ENCODE measurements around the gene SPEM3. TPM values are rescaled to one million over a fixed set of nuclear protein-coding genes. Genes with fewer than 3 reads are reported as not detected.

Gene SPEM3
- total and polyA plus RNA-seq, 10 of the 15 experiments (the other 5 are each of a cell fraction or from before 2014, with no cell fraction given): not detected

DNA sequence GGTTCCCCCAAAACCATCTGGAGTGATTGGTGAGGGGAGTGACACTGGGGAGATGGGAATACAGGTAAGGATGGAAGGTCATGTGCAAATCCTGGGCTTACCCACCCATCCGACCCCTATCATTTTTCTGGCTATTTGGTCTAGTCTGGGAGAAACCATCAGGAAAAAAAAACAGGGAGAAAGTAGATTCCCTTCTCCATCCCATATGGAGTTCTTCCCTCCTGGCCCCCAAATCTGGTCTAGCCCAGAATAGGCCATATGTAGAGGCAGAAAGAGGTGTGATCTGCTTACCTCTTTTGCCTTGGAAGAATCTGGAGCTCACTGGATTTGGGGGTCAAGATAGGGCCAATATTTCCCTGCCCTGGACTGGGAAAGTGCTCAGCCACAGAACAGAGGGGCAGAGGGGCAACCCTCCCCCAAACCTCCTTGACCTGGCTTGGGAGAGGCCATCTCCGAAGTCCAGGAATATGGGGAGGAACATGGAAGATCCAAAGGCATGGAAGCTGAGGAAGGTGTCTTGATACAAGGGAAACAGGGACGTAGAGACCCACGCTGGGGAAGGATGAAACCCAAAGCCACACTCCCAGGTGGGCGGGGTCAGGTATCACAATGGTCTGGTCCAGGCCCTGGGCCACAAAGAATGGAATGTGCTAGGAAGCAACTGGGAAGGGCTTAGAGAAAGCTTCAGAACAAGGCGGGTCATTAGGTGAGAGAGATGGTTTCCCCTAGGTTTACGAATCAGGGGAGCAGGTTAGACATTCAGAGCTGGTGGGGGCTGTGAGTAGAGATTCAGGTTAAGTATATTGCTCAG is 32.4 kb downstream of the SPEM3 start:
- Histone ChIP-seq H3K4me1 (ENCODE audit: control insufficient read depth, insufficient read depth, low read length) (peaks cover 3% of the 10 kb centered on the region; the same call in 1 of the 2 replicates), H4K20me1 (ENCODE audit: control insufficient read depth, insufficient read depth) (no peaks in the 10 kb centered on the region), H3K79me2 (ENCODE audit: control insufficient read depth, insufficient read depth, low read length) (peaks cover 2% of the 10 kb centered on the region; the same call in 1 of the 2 replicates), H3K4me3 (no peak overlapping the region), H3K9me3 (replicated peaks; ENCODE audit: control insufficient read depth, insufficient read depth, low read length) (no peaks in the 10 kb centered on the region), H3K36me3 (ENCODE audit: control insufficient read depth in 2 of 2, insufficient read depth in 2 of 2, low read length in 1 of 2) (peaks cover 3 to 4% of the 10 kb centered on the region in 2 experiments; a peak in 3 of 4 replicates), H3K4me2 (ENCODE audit: control insufficient read depth, insufficient read depth) (no peak overlapping the region), H3K27me3 (replicated peaks in 1 of 2; ENCODE audit: control insufficient read depth in 2 of 2, insufficient read depth in 2 of 2, low read length in 1 of 2) (no peaks in the 10 kb centered on the region), H3K27ac (ENCODE audit: control insufficient read depth, insufficient read depth) (no peak overlapping the region), H3K9ac (ENCODE audit: control insufficient read depth, insufficient read depth, low read length) (no peak overlapping the region), H2AFZ (ENCODE audit: control insufficient read depth, low read depth, low read length) (no peak overlapping the region)
- intact Hi-C loops (cut with micrococcal nuclease; ENCODE audit: unreplicated experiment): no loop called here
- CTCF ChIA-PET: no interaction called here
- BruUV-seq (replicated peaks): TSS peak; percentile 40
- SMC1A ChIA-PET (ENCODE audit: uncharacterized antibody, unreplicated experiment): no interaction called here
- in situ Hi-C loops (cut with MboI): no loop called here
- POLR2A ChIA-PET: interaction anchor here (0.7 kb wide), 1 partner anchor 15 kb away, joined by 3 read pairs; no protein-coding TSS in a partner anchor
- FAIRE-seq (no peak), ATAC-seq (no peak), DNase-seq (ENCODE audit: low read depth, low spot score) (no peak)
- WGBS (ENCODE audit: insufficient coverage, insufficient replicate concordance, low lambda C conversion rate, missing lambda C conversion rate): 88% methylated on average over 7 of the region's 7 CpGs
- RAD21 ChIA-PET (ENCODE audit: unreplicated experiment): no interaction called here
- TF ChIP-seq NFIC (IDR thresholded peaks at IDR 0.05; ENCODE audit: low read depth, low read length): no peak
- TF ChIP-seq, protein P1, sequence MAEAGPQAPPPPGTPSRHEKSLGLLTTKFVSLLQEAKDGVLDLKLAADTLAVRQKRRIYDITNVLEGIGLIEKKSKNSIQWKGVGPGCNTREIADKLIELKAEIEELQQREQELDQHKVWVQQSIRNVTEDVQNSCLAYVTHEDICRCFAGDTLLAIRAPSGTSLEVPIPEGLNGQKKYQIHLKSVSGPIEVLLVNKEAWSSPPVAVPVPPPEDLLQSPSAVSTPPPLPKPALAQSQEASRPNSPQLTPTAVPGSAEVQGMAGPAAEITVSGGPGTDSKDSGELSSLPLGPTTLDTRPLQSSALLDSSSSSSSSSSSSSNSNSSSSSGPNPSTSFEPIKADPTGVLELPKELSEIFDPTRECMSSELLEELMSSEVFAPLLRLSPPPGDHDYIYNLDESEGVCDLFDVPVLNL (IDR thresholded peaks at IDR 0.05; ENCODE audit: low read depth, low read length): no peak
- TF ChIP-seq ZBTB33 (IDR thresholded peaks at IDR 0.05): no peak
- TF ChIP-seq SMARCA5 (IDR thresholded peaks at IDR 0.05): no peak
- TF ChIP-seq ZNF24 (IDR thresholded peaks at IDR 0.05): no peak
- TF ChIP-seq HCFC1 (IDR thresholded peaks at IDR 0.05; ENCODE audit: low read length): no peak
- TF ChIP-seq, protein P2, sequence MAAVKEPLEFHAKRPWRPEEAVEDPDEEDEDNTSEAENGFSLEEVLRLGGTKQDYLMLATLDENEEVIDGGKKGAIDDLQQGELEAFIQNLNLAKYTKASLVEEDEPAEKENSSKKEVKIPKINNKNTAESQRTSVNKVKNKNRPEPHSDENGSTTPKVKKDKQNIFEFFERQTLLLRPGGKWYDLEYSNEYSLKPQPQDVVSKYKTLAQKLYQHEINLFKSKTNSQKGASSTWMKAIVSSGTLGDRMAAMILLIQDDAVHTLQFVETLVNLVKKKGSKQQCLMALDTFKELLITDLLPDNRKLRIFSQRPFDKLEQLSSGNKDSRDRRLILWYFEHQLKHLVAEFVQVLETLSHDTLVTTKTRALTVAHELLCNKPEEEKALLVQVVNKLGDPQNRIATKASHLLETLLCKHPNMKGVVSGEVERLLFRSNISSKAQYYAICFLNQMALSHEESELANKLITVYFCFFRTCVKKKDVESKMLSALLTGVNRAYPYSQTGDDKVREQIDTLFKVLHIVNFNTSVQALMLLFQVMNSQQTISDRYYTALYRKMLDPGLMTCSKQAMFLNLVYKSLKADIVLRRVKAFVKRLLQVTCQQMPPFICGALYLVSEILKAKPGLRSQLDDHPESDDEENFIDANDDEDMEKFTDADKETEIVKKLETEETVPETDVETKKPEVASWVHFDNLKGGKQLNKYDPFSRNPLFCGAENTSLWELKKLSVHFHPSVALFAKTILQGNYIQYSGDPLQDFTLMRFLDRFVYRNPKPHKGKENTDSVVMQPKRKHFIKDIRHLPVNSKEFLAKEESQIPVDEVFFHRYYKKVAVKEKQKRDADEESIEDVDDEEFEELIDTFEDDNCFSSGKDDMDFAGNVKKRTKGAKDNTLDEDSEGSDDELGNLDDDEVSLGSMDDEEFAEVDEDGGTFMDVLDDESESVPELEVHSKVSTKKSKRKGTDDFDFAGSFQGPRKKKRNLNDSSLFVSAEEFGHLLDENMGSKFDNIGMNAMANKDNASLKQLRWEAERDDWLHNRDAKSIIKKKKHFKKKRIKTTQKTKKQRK (IDR thresholded peaks at IDR 0.05; ENCODE audit: low read depth, low read length): no peak
- TF ChIP-seq HDGF (IDR thresholded peaks at IDR 0.05): no peak
- no peak for TF ChIP-seq PML (IDR thresholded peaks at IDR 0.05; ENCODE audit: low read length)
- TF ChIP-seq YBX1 (IDR thresholded peaks at IDR 0.05): no peak
- TF ChIP-seq ELK1 (IDR thresholded peaks at IDR 0.05; ENCODE audit: low read depth, low read length): no peak
- TF ChIP-seq, protein P3, sequence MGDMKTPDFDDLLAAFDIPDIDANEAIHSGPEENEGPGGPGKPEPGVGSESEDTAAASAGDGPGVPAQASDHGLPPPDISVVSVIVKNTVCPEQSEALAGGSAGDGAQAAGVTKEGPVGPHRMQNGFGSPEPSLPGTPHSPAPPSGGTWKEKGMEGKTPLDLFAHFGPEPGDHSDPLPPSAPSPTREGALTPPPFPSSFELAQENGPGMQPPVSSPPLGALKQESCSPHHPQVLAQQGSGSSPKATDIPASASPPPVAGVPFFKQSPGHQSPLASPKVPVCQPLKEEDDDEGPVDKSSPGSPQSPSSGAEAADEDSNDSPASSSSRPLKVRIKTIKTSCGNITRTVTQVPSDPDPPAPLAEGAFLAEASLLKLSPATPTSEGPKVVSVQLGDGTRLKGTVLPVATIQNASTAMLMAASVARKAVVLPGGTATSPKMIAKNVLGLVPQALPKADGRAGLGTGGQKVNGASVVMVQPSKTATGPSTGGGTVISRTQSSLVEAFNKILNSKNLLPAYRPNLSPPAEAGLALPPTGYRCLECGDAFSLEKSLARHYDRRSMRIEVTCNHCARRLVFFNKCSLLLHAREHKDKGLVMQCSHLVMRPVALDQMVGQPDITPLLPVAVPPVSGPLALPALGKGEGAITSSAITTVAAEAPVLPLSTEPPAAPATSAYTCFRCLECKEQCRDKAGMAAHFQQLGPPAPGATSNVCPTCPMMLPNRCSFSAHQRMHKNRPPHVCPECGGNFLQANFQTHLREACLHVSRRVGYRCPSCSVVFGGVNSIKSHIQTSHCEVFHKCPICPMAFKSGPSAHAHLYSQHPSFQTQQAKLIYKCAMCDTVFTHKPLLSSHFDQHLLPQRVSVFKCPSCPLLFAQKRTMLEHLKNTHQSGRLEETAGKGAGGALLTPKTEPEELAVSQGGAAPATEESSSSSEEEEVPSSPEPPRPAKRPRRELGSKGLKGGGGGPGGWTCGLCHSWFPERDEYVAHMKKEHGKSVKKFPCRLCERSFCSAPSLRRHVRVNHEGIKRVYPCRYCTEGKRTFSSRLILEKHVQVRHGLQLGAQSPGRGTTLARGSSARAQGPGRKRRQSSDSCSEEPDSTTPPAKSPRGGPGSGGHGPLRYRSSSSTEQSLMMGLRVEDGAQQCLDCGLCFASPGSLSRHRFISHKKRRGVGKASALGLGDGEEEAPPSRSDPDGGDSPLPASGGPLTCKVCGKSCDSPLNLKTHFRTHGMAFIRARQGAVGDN (IDR thresholded peaks at IDR 0.05): no peak
- TF ChIP-seq POLR2A (IDR thresholded peaks at IDR 0.05; ENCODE audit: low read depth, low read length): no peak

Data from GM12878 (cell line).